Measurements from ENCODE around the gene THSD4. TPM values are rescaled to one million over a fixed set of nuclear protein-coding genes. Genes with fewer than 3 reads are reported as not detected.

The THSD4 gene
- total and polyA plus RNA-seq, 8 donors: 15.7 to 43.3 (median 19.1) TPM

DNA sequence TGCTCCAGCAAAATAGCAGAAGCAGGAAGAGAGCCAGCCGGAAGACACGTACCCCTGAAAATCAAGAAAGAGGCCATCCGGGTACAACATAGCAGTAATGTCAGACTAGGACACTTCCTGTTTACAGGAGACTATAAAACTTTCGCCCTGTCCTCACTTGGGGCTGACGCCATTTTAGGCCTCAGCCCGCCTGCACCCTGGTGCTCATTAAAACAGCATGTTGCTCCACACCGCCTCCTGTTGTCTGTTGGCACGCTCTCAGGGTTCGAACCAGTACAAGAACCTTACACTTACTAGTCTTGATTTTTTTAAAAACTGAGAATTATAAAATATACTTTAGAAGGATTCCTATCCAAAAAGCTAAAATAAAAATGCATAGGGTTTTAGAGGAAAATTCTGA lies 535.3 kb downstream of the THSD4 start:
- no peaks in the 10 kb centered on the region for H3K27me3 ChIP-seq
- TF ChIP-seq, protein P1, sequence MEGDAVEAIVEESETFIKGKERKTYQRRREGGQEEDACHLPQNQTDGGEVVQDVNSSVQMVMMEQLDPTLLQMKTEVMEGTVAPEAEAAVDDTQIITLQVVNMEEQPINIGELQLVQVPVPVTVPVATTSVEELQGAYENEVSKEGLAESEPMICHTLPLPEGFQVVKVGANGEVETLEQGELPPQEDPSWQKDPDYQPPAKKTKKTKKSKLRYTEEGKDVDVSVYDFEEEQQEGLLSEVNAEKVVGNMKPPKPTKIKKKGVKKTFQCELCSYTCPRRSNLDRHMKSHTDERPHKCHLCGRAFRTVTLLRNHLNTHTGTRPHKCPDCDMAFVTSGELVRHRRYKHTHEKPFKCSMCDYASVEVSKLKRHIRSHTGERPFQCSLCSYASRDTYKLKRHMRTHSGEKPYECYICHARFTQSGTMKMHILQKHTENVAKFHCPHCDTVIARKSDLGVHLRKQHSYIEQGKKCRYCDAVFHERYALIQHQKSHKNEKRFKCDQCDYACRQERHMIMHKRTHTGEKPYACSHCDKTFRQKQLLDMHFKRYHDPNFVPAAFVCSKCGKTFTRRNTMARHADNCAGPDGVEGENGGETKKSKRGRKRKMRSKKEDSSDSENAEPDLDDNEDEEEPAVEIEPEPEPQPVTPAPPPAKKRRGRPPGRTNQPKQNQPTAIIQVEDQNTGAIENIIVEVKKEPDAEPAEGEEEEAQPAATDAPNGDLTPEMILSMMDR (IDR thresholded peaks at IDR 0.05): no peak
- no peaks in the 10 kb centered on the region for H3K9me3 ChIP-seq
- no peak for ATAC-seq
- H3K4me1 ChIP-seq: no peaks in the 10 kb centered on the region
- no peaks in the 10 kb centered on the region for H3K36me3 ChIP-seq
- intact Hi-C loops (cut with DNase I): loop anchor here in 1 of 2 donors (10.0 kb wide), 1 partner anchor 196 kb away; no protein-coding TSS in a partner anchor
- H3K27ac ChIP-seq: no peak overlapping the region
- no peak overlapping the region for H3K4me3 ChIP-seq
- no peak for DNase-seq

DNA sequence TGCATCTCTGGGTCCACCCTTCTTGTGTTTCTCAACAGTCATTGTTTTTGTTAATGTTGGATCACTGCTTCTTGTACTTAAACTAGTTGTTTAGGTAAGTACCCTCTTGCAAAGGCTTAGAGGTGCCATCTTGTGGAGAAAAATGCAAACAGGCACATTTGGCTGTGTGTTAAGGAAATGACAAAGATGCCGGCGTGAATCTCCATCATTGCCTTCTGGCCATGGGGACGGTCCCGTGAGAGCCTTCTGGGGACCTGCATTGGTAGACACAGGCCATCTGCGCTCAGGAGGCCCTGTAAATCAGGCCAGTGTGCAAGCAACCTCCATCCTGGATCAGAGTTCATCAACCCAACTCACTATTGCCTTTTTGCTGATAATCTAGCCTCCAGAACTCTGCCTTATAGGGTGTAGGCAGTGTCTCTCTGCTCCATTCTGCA lies 536.5 kb downstream of the THSD4 start:
- ATAC-seq (peak; percentile 82), DNase-seq (no peak)
- Histone ChIP-seq H3K27me3 (no peaks in the 10 kb centered on the region), H3K4me1 (no peaks in the 10 kb centered on the region), H3K36me3 (no peaks in the 10 kb centered on the region), H3K27ac (no peak overlapping the region), H3K4me3 (no peak overlapping the region), H3K9me3 (no peaks in the 10 kb centered on the region)
- TF ChIP-seq, protein P1 (IDR thresholded peaks at IDR 0.05): peak in 1 of 2 donors; percentile 22
- intact Hi-C loops (cut with DNase I): loop anchor here in 1 of 2 donors (10.0 kb wide), 1 partner anchor 197 kb away; no protein-coding TSS in a partner anchor

DNA sequence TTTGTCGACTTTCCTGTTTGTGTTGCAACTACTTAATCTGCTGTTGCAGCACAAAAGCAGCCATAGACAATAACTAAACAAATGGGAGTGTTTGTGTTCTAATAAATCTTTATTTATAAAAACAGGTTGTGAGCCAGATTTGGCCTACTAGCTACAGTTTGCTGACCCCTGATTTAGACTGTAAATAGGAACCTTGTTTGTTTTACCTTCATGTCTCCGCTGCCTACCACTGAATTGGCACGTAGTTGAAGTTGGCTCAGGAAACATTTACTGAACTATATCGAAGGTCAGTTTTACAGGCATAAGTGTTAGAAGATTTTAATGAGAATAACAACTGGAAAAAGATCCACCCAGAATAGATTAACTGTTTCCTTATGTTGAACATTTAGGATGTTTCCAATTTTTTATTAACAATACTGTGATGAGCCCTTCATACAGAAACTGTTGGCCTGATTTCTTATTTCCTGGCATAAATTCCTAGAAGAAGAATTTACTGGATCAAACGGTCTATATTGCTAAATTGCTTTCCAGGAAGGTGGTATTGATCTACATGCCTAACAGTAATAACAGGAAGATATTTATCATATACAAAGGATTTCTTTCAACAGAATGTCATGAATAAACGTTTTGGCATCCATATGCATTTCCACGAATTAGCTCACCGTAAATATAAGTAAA lies 538.9 kb downstream of the THSD4 start:
- Histone ChIP-seq H3K36me3 (no peaks in the 10 kb centered on the region), H3K9me3 (no peaks in the 10 kb centered on the region), H3K27ac (no peak overlapping the region), H3K4me1 (no peaks in the 10 kb centered on the region), H3K27me3 (no peaks in the 10 kb centered on the region), H3K4me3 (no peak overlapping the region)
- DNase-seq: no peak
- no peak for ATAC-seq
- TF ChIP-seq, protein P1 (IDR thresholded peaks at IDR 0.05): no peak
- intact Hi-C loops (cut with DNase I): loop anchor here in 1 of 2 donors (10.0 kb wide), 1 partner anchor 199 kb away; no protein-coding TSS in a partner anchor

DNA sequence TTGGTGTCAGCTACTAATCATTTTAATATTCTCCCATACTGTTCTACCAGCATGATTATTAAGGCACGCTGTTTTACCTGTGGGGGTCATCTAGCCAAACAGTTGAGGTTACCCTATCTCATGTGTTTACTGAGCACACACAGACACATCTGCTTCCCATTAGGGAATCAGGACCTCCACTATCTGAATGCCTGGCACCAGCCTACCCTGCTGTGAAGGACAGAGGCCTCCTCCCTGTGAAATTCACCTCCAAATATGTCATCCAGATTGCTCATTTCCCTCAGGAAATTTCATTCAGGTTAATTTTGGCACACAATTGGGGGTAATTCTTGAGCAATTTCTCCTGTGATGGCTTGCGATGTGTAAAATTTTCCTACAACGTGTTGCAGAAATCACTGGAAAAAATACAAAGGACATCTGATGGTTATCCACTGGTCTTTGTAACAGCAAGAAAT lies 539.5 kb downstream of the THSD4 start:
- H3K4me3 ChIP-seq: no peak overlapping the region
- H3K36me3 ChIP-seq: no peaks in the 10 kb centered on the region
- H3K9me3 ChIP-seq: no peaks in the 10 kb centered on the region
- TF ChIP-seq, protein P1 (IDR thresholded peaks at IDR 0.05): no peak
- no peak overlapping the region for H3K27ac ChIP-seq
- DNase-seq (no peak), ATAC-seq (no peak)
- H3K4me1 ChIP-seq: no peaks in the 10 kb centered on the region
- no peaks in the 10 kb centered on the region for H3K27me3 ChIP-seq
- intact Hi-C loops (cut with DNase I): loop anchor here in 1 of 2 donors (10.0 kb wide), 1 partner anchor 200 kb away; no protein-coding TSS in a partner anchor

DNA sequence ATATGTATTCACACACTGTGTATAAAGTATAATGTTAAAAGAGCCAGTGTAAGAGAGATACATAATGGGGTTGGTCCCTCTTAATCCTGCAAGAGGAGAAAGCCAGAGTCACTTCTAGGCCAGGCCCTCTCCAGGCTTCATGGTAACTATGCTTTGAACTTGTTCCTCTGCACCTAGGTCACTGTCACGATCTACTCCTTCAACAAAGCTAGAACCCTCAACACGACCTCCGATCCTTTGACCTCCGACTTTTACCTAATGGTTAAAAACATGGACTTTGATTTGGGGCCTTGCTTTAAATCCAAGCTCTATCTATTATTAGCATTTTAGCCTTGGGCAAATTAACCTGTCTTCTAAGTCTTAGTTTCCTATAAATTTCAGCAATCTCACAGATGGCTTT lies 541.2 kb downstream of the THSD4 start:
- Histone ChIP-seq H3K4me3 (no peak overlapping the region), H3K36me3 (no peaks in the 10 kb centered on the region), H3K9me3 (no peaks in the 10 kb centered on the region), H3K4me1 (no peaks in the 10 kb centered on the region), H3K27ac (no peak overlapping the region), H3K27me3 (no peaks in the 10 kb centered on the region)
- DNase-seq (no peak), ATAC-seq (no peak)
- intact Hi-C loops (cut with DNase I): loop anchor here in 1 of 2 donors (10.0 kb wide), 1 partner anchor 202 kb away; no protein-coding TSS in a partner anchor
- TF ChIP-seq, protein P1 (IDR thresholded peaks at IDR 0.05): no peak
